GM18519 (cell line): ENCODE data around the gene NEK10.
"Not testable (repeated sequence)": the region's sequence is repeated elsewhere in the genome, so short reads cannot be mapped to it uniquely, and the experiment has no call there.

Experiments used
- ATAC-seq: cut with Tn5 transposase; IDR thresholded peaks from one replicate; pipeline ENCODE4 v1.9.1; 2021; ENCODE audit warnings: mild to moderate bottlenecking, moderate library complexity; ENCODE audit not compliant: unreplicated experiment, low FRiP score

Gene NEK10, protein sequence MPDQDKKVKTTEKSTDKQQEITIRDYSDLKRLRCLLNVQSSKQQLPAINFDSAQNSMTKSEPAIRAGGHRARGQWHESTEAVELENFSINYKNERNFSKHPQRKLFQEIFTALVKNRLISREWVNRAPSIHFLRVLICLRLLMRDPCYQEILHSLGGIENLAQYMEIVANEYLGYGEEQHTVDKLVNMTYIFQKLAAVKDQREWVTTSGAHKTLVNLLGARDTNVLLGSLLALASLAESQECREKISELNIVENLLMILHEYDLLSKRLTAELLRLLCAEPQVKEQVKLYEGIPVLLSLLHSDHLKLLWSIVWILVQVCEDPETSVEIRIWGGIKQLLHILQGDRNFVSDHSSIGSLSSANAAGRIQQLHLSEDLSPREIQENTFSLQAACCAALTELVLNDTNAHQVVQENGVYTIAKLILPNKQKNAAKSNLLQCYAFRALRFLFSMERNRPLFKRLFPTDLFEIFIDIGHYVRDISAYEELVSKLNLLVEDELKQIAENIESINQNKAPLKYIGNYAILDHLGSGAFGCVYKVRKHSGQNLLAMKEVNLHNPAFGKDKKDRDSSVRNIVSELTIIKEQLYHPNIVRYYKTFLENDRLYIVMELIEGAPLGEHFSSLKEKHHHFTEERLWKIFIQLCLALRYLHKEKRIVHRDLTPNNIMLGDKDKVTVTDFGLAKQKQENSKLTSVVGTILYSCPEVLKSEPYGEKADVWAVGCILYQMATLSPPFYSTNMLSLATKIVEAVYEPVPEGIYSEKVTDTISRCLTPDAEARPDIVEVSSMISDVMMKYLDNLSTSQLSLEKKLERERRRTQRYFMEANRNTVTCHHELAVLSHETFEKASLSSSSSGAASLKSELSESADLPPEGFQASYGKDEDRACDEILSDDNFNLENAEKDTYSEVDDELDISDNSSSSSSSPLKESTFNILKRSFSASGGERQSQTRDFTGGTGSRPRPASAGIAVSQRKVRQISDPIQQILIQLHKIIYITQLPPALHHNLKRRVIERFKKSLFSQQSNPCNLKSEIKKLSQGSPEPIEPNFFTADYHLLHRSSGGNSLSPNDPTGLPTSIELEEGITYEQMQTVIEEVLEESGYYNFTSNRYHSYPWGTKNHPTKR

GRCh38 chr3:27368831-27369607 is at the start of gene NEK10:
TSS of gene NEK10 (minus strand) at chr3:27369383. CDS start at chr3:27352882, 16,501 bp downstream.
- peak; percentile 100 for ATAC-seq

DNA sequence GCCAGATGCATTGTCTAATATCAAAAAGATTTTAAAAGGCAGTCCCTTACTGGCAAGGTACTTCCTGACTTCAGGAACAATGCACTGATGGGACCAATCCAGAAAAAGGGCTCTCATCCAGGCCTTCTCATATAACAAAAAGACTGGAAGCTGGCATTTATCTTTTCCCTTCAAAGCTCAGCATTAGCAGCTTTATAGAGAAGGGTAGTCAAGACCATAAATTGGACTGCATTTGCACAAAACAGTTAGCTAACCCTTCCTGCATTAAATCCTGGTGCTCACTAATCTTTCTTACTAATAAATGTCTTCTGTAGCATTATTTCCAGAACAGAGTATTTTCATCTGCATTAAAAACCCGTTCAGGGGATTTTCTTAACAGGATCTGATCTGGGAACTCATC is 46.0 kb upstream of the NEK10 start:
- no peak for ATAC-seq

GRCh38 chr3:27392950-27393679 is 23.9 kb upstream of the NEK10 start:
- ATAC-seq: peak; percentile 76

DNA sequence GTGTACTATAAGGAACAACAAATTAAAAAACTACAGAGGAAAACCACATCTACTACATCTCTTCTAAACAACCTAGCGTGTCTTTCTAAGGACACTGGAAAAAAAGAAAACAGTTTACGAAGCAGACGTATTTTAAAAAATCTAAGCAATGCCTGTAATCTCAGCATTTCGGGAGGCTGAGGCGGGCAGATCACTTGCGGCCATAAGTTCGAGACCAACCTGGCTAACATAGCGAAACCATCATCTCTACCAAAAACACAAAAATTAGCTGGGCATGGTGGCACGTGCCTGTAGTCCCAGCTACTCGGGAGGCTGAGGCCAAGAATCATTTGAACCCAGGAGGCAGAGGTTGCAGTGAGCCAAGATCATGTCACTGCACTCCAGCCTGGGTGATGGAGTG is 23.2 kb upstream of the NEK10 start:
- ATAC-seq: not testable (repeated sequence)

- ATAC-seq: no peak
These were observed 22.6 kb upstream of the NEK10 start for GRCh38 chr3:27391796-27392195.

DNA sequence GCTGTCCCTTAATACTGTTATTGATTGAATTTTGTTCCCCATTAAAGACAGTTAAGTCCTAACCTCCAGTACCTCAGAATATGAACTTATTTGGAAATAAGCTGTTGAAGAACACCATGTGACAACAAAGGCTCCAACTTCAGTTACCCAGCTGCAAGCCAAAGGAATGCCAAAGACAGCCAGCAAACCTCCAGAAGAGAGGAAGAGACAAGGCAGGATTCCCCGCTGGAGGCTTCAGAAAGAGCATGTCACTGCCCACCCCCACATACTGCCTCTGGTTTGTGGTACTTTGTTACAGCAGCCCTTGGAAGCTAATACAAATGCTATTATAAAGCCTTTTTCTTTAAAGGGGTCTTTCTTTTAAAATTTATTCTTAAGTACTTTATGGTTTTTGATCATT is 18.4 kb upstream of the NEK10 start:
- no peak for ATAC-seq

GRCh38 chr3:27385504-27385903 is 16.3 kb upstream of the NEK10 start:
- no peak for ATAC-seq

DNA sequence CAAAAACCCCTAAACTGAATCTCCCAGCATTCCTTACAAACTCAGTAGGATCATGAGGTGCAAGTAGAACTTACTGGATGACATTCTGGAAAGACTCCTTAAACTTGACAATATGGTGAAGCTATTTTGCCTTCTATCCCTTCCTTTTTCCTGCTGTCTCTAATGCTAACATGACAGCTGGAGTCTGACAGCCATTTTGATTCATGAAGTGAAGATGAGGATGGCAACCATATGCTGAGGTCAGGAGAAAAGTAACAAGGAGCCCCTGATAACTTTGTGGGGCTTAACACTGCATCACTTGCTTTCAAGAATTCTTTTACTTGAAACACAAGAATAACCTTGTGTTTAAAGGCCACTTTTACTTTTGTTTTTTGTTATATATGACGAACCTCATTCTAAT is 15.0 kb upstream of the NEK10 start:
- no peak for ATAC-seq

DNA sequence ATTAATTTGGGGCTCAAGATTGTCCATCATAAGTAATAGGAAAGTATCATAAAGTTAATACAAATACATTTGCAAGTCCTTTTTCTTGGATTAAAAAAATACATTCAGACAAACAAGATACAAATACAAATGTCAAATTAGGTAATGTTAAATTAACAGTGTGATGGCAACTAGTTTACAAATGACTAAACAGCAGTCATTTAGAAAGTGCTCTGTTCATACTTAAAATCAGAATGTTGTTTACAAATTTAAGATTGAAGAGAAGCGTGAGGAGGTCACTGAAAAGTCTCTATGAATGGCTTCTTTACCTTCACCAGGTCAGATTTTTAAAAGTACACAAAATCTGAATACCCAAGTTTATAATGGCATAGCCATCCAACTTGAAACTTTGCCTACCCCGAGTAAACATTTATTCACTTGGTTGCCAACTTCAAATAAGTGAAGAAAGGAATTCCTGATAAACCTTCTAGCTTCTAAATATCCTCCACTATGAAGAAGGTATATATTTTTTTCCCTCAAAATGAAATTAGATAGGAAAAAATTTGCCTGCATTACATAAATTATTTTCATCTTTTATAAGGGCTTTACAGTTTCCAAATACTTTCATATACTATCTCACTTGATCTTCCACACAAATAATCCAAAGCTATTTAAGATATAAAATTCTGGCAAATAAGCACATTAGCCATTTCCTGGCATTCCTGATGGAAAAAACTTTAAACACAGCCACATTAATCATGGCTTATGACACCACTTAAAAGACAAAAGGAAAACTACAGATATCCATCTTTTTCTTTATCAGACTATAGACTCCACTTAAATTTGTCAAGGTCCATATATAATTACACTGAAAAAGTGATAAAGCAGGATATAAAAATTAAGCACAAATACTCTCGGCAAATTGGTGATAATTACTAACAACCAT is 11.5 kb upstream of the NEK10 start:
- no peak for ATAC-seq

DNA sequence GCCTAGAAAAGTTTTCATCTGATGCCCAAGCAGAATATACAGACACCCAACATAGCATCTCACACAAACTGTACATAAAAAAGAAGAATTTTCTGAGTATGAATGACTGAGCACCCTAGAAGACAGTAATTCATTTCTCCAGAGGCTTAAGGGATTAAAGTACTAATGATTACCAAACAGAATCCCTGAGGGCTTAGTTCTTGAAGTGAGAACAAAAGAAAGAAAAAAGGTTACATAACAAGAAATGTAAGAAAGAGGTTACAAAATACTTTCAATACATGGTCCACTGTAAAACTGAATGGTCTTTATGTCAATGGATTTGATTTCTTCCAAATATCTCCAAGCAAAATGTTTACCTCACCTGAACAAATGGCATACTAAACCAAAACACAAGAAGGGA is 9.1 kb upstream of the NEK10 start:
- ATAC-seq: no peak

GRCh38 chr3:27376109-27376772 is 7.1 kb upstream of the NEK10 start:
- no peak for ATAC-seq

- no peak for ATAC-seq
These were observed 3.1 kb downstream of the NEK10 start for GRCh38 chr3:27366062-27366591.

GRCh38 chr3:27360113-27361078 is 8.8 kb downstream of the NEK10 start:
- no peak for ATAC-seq

DNA sequence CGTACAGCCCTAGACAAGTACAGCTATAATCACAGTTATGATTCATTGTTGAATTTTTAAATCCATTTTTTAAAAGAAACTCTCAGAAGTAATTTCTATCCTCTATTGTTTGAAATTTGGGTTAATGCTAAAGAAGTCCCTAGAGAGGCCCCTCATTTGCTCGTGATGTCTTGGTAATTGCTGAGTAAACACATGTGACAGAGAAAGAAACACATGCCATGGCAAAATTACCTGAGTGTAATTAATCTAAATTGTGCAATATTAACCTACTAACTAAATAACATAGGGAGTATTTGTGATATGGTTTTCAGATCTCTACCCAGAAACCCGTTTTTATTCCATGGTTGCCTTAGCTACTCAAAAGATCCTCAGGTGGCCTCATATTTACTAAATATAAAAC is 10.8 kb downstream of the NEK10 start:
- no peak for ATAC-seq

- peak; percentile 92 for ATAC-seq
These were observed 11.4 kb downstream of the NEK10 start for GRCh38 chr3:27357665-27358258.

GRCh38 chr3:27356976-27357375 is 12.2 kb downstream of the NEK10 start:
- no peak for ATAC-seq
